ENCODE measurements around the gene ARVCF. TPM values are rescaled to one million over a fixed set of nuclear protein-coding genes. Genes with fewer than 3 reads are reported as not detected.

Gene ARVCF
- polyA plus RNA-seq, 1 experiment: 5.6 TPM

GRCh38 chr22:19974268-19974861 lies 42.3 kb downstream of the ARVCF start:
- POLR2A ChIA-PET: no interaction called here

GRCh38 chr22:19973551-19974267 lies 42.9 kb downstream of the ARVCF start:
- no peak for DNase-seq (ENCODE audit: low read depth, low spot score)
- Histone ChIP-seq H3K27ac (ENCODE audit: low read depth, low read length) (peak overlapping the region; percentile 21), H3K4me3 (ENCODE audit: low read depth, low read length) (no peak overlapping the region), H3K27me3 (ENCODE audit: control insufficient read depth, insufficient read depth, low read length) (no peaks in the 10 kb centered on the region), H3K9me3 (ENCODE audit: control insufficient read depth, insufficient read depth, low read length) (no peaks in the 10 kb centered on the region; the same call in 1 of the 2 replicates)
- ChIA-PET CTCF (interaction anchor here (1.4 to 1.8 kb wide), 2 partner anchors 11 to 39 kb away, joined by 3 to 8 read pairs; no protein-coding TSS in a partner anchor), POLR2A (interaction anchor here (1.2 kb wide), 1 partner anchor 13 kb away, joined by 3 read pairs; no protein-coding TSS in a partner anchor)
- no peak for TF ChIP-seq CTCF (IDR thresholded peaks at IDR 0.05; ENCODE audit: low read depth, low read length)

More at GRCh38 chr22:19974268-19974861, 42.3 kb downstream of the ARVCF start:
- H3K9me3 ChIP-seq (ENCODE audit: control insufficient read depth, insufficient read depth, low read length): no peaks in the 10 kb centered on the region; the same call in 1 of the 2 replicates
- no peak for TF ChIP-seq CTCF (IDR thresholded peaks at IDR 0.05; ENCODE audit: low read depth, low read length)
- H3K27me3 ChIP-seq (ENCODE audit: control insufficient read depth, insufficient read depth, low read length): no peaks in the 10 kb centered on the region
- peak overlapping the region; percentile 21 for H3K27ac ChIP-seq (ENCODE audit: low read depth, low read length)
- CTCF ChIA-PET: interaction anchor here (1.4 to 1.8 kb wide), 2 partner anchors 12 to 39 kb away, joined by 3 to 8 read pairs; no protein-coding TSS in a partner anchor
- no peak for DNase-seq (ENCODE audit: low read depth, low spot score)
- no peak overlapping the region for H3K4me3 ChIP-seq (ENCODE audit: low read depth, low read length)

- TF ChIP-seq CTCF (IDR thresholded peaks at IDR 0.05; ENCODE audit: low read depth, low read length): no peak
- no peak overlapping the region for H3K27ac ChIP-seq (ENCODE audit: low read depth, low read length)
- H3K27me3 ChIP-seq (ENCODE audit: control insufficient read depth, insufficient read depth, low read length): no peaks in the 10 kb centered on the region
- no peaks in the 10 kb centered on the region; the same call in 1 of the 2 replicates for H3K9me3 ChIP-seq (ENCODE audit: control insufficient read depth, insufficient read depth, low read length)
- no peak for DNase-seq (ENCODE audit: low read depth, low spot score)
- CTCF ChIA-PET: interaction anchor here (0.7 to 4.4 kb wide), 3 partner anchors 40 to 67 kb away, joined by 5 to 68 read pairs (median 8); no protein-coding TSS in a partner anchor
- POLR2A ChIA-PET: interaction anchor here (1.2 kb wide), 1 partner anchor 14 kb away, joined by 3 read pairs; no protein-coding TSS in a partner anchor
- H3K4me3 ChIP-seq (ENCODE audit: low read depth, low read length): no peak overlapping the region
These were observed 43.7 kb downstream of the ARVCF start for GRCh38 chr22:19972652-19973550.

GRCh38 chr22:19972251-19972650 lies 44.4 kb downstream of the ARVCF start:
- no peak overlapping the region for H3K4me3 ChIP-seq (ENCODE audit: low read depth, low read length)
- no peak overlapping the region for H3K27ac ChIP-seq (ENCODE audit: low read depth, low read length)
- ChIA-PET POLR2A (no interaction called here), CTCF (interaction anchor here (0.7 to 4.4 kb wide), 2 partner anchors 41 to 68 kb away, joined by 5 to 68 read pairs; no protein-coding TSS in a partner anchor)
- H3K27me3 ChIP-seq (ENCODE audit: control insufficient read depth, insufficient read depth, low read length): no peaks in the 10 kb centered on the region
- no peak for TF ChIP-seq CTCF (IDR thresholded peaks at IDR 0.05; ENCODE audit: low read depth, low read length)
- no peaks in the 10 kb centered on the region; the same call in 1 of the 2 replicates for H3K9me3 ChIP-seq (ENCODE audit: control insufficient read depth, insufficient read depth, low read length)
- no peak for DNase-seq (ENCODE audit: low read depth, low spot score)

Data from AG04450 (cell line).